Measurements from ENCODE around the gene ZNF532. TPM values are rescaled to one million over a fixed set of nuclear protein-coding genes. Genes with fewer than 3 reads are reported as not detected.
A peak's percentile ranks its signal among the peaks of the same experiment; 100 is the strongest.

ZNF532 gene, protein sequence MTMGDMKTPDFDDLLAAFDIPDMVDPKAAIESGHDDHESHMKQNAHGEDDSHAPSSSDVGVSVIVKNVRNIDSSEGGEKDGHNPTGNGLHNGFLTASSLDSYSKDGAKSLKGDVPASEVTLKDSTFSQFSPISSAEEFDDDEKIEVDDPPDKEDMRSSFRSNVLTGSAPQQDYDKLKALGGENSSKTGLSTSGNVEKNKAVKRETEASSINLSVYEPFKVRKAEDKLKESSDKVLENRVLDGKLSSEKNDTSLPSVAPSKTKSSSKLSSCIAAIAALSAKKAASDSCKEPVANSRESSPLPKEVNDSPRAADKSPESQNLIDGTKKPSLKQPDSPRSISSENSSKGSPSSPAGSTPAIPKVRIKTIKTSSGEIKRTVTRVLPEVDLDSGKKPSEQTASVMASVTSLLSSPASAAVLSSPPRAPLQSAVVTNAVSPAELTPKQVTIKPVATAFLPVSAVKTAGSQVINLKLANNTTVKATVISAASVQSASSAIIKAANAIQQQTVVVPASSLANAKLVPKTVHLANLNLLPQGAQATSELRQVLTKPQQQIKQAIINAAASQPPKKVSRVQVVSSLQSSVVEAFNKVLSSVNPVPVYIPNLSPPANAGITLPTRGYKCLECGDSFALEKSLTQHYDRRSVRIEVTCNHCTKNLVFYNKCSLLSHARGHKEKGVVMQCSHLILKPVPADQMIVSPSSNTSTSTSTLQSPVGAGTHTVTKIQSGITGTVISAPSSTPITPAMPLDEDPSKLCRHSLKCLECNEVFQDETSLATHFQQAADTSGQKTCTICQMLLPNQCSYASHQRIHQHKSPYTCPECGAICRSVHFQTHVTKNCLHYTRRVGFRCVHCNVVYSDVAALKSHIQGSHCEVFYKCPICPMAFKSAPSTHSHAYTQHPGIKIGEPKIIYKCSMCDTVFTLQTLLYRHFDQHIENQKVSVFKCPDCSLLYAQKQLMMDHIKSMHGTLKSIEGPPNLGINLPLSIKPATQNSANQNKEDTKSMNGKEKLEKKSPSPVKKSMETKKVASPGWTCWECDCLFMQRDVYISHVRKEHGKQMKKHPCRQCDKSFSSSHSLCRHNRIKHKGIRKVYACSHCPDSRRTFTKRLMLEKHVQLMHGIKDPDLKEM (N-terminal part only)
- total RNA-seq, result 77.1 TPM

DNA sequence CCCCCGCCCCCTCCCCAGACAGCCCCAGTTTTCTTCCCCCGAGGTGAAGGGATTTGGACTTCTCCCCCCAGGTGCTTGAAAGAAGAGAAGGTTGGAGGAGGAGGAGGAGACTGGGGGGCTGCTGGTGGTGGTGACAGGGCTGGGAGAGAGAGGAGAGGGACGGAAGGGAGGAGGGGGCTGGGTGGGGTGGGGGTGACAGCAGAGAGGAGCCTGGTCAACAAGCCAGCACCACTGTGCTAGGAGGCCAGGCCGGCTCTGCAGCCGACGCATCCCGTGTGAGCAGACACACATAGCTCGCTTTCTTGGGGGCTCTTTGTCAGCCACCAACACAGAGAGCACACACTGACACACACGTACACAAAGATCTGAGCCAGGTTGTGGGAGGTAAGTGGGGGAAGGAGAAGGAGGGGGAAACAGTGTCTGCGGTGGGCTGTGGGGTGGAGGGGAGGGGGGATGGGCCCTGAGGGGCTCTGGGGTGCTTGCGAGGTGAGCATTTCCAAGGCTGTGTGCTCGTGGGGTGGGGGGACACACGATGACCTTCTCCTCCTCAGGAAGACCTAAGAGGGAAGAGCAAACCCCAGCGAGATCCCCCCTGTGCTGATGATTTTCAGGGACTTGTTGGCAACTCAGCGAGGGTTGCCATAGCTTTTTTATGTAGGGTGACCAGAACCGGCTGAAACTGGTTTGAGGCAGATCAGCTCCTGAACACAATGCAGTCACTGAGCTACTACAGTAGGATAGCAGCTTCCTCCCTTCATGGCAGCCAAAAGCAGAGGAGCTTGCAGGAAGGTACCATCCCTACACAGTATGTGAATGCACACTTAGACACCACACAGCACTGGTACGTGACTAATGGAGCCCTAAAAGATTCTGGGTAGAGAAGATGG lies at the start of gene ZNF532:
Gene ZNF532 (plus strand): TSS at position 732 of the 887 bp plus-strand sequence. CDS start 53,411 bp downstream, outside the sequence.
- H3K9me3 ChIP-seq, result no peaks in the 10 kb centered on the region
- H3K4me3 ChIP-seq, result peak within 1 kb of the TSS; percentile 56 to 74
- peaks cover 0 to 16% of the 10 kb centered on the region in 2 donors for H3K36me3 ChIP-seq
- intact Hi-C loops (cut with DNase I), result no loop called here
- peaks cover 79% of the 10 kb centered on the region for H3K4me1 ChIP-seq
- no peaks in the 10 kb centered on the region for H3K27me3 ChIP-seq
- DNase-seq (ENCODE audit: extremely low spot score in 2 of 2), result no peak
- H3K27ac ChIP-seq, result peak within 1 kb of the TSS; percentile 100
- TF ChIP-seq POLR2A (IDR thresholded peaks at IDR 0.05) (no peak), POLR2AphosphoS5 (IDR thresholded peaks at IDR 0.05; ENCODE audit: insufficient read depth in 1 of 2, low read depth in 1 of 2) (peak in 1 of 2 donors; percentile 42), CTCF (IDR thresholded peaks at IDR 0.05) (no peak)

DNA sequence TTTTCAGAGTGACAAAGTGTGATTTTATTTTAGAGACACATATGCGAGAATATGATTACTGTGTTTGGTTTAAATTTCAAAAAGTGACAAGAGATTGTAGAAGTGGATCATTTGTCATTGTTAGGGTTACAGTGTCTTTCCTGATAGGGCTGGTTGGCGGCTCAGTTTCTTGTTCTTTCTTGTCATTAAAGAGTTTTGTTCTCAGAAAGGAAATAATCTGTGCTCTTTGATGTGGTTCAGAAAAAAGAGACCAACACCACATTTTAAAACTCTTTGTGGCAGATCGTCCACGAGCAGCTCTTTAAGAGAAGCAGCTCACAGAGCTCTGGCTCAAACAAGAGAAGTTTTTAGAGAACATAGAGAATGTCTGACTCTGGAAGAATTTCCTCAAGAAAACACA lies 45.6 kb upstream of the ZNF532 start:
- intact Hi-C loops (cut with DNase I), result no loop called here
- Histone ChIP-seq H3K4me1 (no peaks in the 10 kb centered on the region), H3K4me3 (no peak overlapping the region), H3K9me3 (no peaks in the 10 kb centered on the region), H3K27me3 (no peaks in the 10 kb centered on the region), H3K36me3 (no peaks in the 10 kb centered on the region), H3K27ac (no peak overlapping the region)
- TF ChIP-seq POLR2AphosphoS5 (IDR thresholded peaks at IDR 0.05; ENCODE audit: insufficient read depth in 1 of 2, low read depth in 1 of 2), result no peak
- no peak for TF ChIP-seq POLR2A (IDR thresholded peaks at IDR 0.05)
- no peak for TF ChIP-seq CTCF (IDR thresholded peaks at IDR 0.05)
- no peak for DNase-seq (ENCODE audit: extremely low spot score in 2 of 2)

- no peaks in the 10 kb centered on the region for H3K36me3 ChIP-seq
- no peaks in the 10 kb centered on the region for H3K9me3 ChIP-seq
- no peak overlapping the region for H3K27ac ChIP-seq
- DNase-seq (ENCODE audit: extremely low spot score in 2 of 2), result no peak
- no peak overlapping the region for H3K4me3 ChIP-seq
- intact Hi-C loops (cut with DNase I), result no loop called here
- no peaks in the 10 kb centered on the region for H3K4me1 ChIP-seq
- H3K27me3 ChIP-seq, result no peaks in the 10 kb centered on the region
- no peak for TF ChIP-seq CTCF (IDR thresholded peaks at IDR 0.05)
- TF ChIP-seq POLR2AphosphoS5 (IDR thresholded peaks at IDR 0.05; ENCODE audit: insufficient read depth in 1 of 2, low read depth in 1 of 2), result no peak
- TF ChIP-seq POLR2A (IDR thresholded peaks at IDR 0.05), result no peak
These were observed 44.4 kb upstream of the ZNF532 start for GRCh38 chr18:58820251-58820650.

DNA sequence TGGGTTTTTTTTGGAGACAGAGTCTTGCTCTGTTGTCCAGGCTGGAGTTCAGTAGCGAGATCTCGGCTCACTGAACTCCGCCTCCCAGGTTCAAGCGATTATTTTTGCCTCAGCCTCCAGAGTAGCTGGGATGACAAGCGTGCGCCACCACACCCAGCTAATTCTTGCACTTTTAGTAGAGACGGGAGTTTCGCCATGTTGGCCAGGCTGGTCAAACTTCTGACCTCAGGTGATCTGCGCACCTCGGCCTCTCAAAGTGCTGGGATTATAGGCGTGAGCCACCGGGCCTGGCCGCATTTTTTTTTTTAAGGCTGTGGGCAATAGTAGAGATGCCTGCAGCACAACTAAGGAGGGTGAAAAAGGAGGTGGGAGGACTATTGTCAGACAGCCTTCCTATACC lies 41.7 kb upstream of the ZNF532 start:
- H3K27me3 ChIP-seq, result no peaks in the 10 kb centered on the region
- no peaks in the 10 kb centered on the region for H3K4me1 ChIP-seq
- intact Hi-C loops (cut with DNase I), result no loop called here
- H3K9me3 ChIP-seq, result no peaks in the 10 kb centered on the region
- no peak for TF ChIP-seq POLR2A (IDR thresholded peaks at IDR 0.05)
- TF ChIP-seq CTCF (IDR thresholded peaks at IDR 0.05), result no peak
- TF ChIP-seq POLR2AphosphoS5 (IDR thresholded peaks at IDR 0.05; ENCODE audit: insufficient read depth in 1 of 2, low read depth in 1 of 2), result no peak
- H3K27ac ChIP-seq, result no peak overlapping the region
- H3K4me3 ChIP-seq, result no peak overlapping the region
- H3K36me3 ChIP-seq, result no peaks in the 10 kb centered on the region
- no peak for DNase-seq (ENCODE audit: extremely low spot score in 2 of 2)
